Measurements from ENCODE around the gene CCR1. TPM values are rescaled to one million over a fixed set of nuclear protein-coding genes. Genes with fewer than 3 reads are reported as not detected.

The CCR1 gene
- total RNA-seq, result under 1 TPM; 0.12 to 0.98 (median 0.43) TPM
- total RNA-seq (2013), result 4.9 TPM
- 0.12 to 47.3 (median 0.96) reads per million in 29 experiments for total RNA-seq

- 5% methylated on average over 2 of the region's 3 CpGs for WGBS (ENCODE audit: insufficient coverage)
Observed at GRCh38 chr3:46208167-46208704, at the start of gene CCR1. Gene CCR1 (minus strand): TSS chr3:46208313. CDS start chr3:46204313, 4,000 bp downstream.

GRCh38 chr3:46252980-46253379 is 44.9 kb upstream of the CCR1 start:
- ChIA-PET CTCF (no interaction called here), POLR2A (interaction anchor here in 1 of 2 donors (0.7 kb wide), 1 partner anchor 13 kb away, joined by 3 read pairs; no protein-coding TSS in a partner anchor)
- Mint-ChIP-seq H3K4me3 (no peak overlapping the region), H3K36me3 (peaks cover 2% of the 10 kb centered on the region), H3K9me3 (peaks cover 0 to 4% (median 2%) of the 10 kb centered on the region in 3 donors), H3K27me3 (peaks cover 10 to 17% of the 10 kb centered on the region in 2 donors), H3K4me1 (no peaks in the 10 kb centered on the region), H3K27ac (no peak overlapping the region)
- no peaks in the 10 kb centered on the region for H3K9me3 ChIP-seq
- H3K4me1 ChIP-seq (ENCODE audit: control insufficient read depth in 1 of 2, extremely low read depth in 1 of 2, insufficient read depth in 2 of 2, low read length in 2 of 2), result no peaks in the 10 kb centered on the region
- H3K4me3 ChIP-seq (ENCODE audit: control insufficient read depth in 1 of 2, extremely low read depth in 1 of 2, low read length in 1 of 2), result no peak overlapping the region
- H3K27ac ChIP-seq (ENCODE audit: low read length), result no peak overlapping the region
- H3K36me3 ChIP-seq (ENCODE audit: control insufficient read depth in 2 of 2, extremely low read depth in 1 of 2, insufficient read depth in 1 of 2, low read length in 1 of 2), result no peaks in the 10 kb centered on the region
- ATAC-seq (replicated peaks in 1 of 4), result no peak
- H3K27me3 ChIP-seq (replicated peaks in 1 of 2; ENCODE audit: control insufficient read depth in 2 of 2, extremely low read depth in 1 of 2, insufficient read depth in 2 of 2, low read length in 1 of 2), result no peaks in the 10 kb centered on the region
- DNase-seq, result no peak
- no CpG with 5 or more reads among the region's 1 CpG for WGBS (ENCODE audit: insufficient coverage)

More at GRCh38 chr3:46208167-46208704, at the start of gene CCR1:
- ATAC-seq (replicated peaks in 1 of 4) (peak in 3 of 4 experiments; percentile 26 to 48 (median 42)), DNase-seq (peak in 23 of 35 experiments; percentile 3 to 58 (median 18))
- Histone ChIP-seq H3K27me3 (replicated peaks in 1 of 2; ENCODE audit: control insufficient read depth in 2 of 2, extremely low read depth in 1 of 2, insufficient read depth in 2 of 2, low read length in 1 of 2) (no peaks in the 10 kb centered on the region), H3K36me3 (ENCODE audit: control insufficient read depth in 2 of 2, extremely low read depth in 1 of 2, insufficient read depth in 1 of 2, low read length in 1 of 2) (no peaks in the 10 kb centered on the region), H3K9me3 (no peaks in the 10 kb centered on the region), H3K4me3 (ENCODE audit: control insufficient read depth in 1 of 2, extremely low read depth in 1 of 2, low read length in 1 of 2) (peak within 1 kb of the TSS in 1 of 2 donors; percentile 14), H3K27ac (ENCODE audit: low read length) (peak within 1 kb of the TSS; percentile 48), H3K4me1 (ENCODE audit: control insufficient read depth in 1 of 2, extremely low read depth in 1 of 2, insufficient read depth in 2 of 2, low read length in 2 of 2) (peaks cover 7 to 45% of the 10 kb centered on the region in 2 experiments)
- CTCF ChIA-PET, result interaction anchor here (0.7 to 1.9 kb wide), 11 partner anchors 10 to 170 kb away, joined by 3 to 6 read pairs (median 4); partner anchors contain the start of gene CCR5 (in 1 of the 2)
- peak within 1 kb of the TSS; percentile 74 to 78 for H3K27ac Mint-ChIP-seq
- peaks cover 17 to 35% (median 25%) of the 10 kb centered on the region in 3 donors for H3K4me1 Mint-ChIP-seq
- peak within 1 kb of the TSS in 1 of 3 donors; percentile 36 for H3K4me3 Mint-ChIP-seq
- no peaks in the 10 kb centered on the region for H3K9me3 Mint-ChIP-seq
- POLR2A ChIA-PET, result interaction anchor here in 1 of 2 donors (0.7 kb wide), 1 partner anchor 705 kb away, joined by 3 read pairs; no protein-coding TSS in a partner anchor
- no peaks in the 10 kb centered on the region for H3K36me3 Mint-ChIP-seq
- no peaks in the 10 kb centered on the region for H3K27me3 Mint-ChIP-seq

GRCh38 chr3:46245146-46245545 is 37.0 kb upstream of the CCR1 start:
- no peaks in the 10 kb centered on the region for H3K36me3 ChIP-seq (ENCODE audit: control insufficient read depth in 2 of 2, extremely low read depth in 1 of 2, insufficient read depth in 1 of 2, low read length in 1 of 2)
- H3K27me3 ChIP-seq (replicated peaks in 1 of 2; ENCODE audit: control insufficient read depth in 2 of 2, extremely low read depth in 1 of 2, insufficient read depth in 2 of 2, low read length in 1 of 2), result no peaks in the 10 kb centered on the region
- POLR2A ChIA-PET, result interaction anchor here in 1 of 2 donors (0.7 kb wide), 1 partner anchor 957 kb away, joined by 3 read pairs; no protein-coding TSS in a partner anchor
- Mint-ChIP-seq H3K36me3 (no peaks in the 10 kb centered on the region), H3K4me3 (no peak overlapping the region), H3K4me1 (peaks cover 4 to 7% (median 5%) of the 10 kb centered on the region in 3 donors), H3K27me3 (peaks cover 0 to 4% of the 10 kb centered on the region in 2 donors), H3K9me3 (no peaks in the 10 kb centered on the region), H3K27ac (no peak overlapping the region)
- H3K4me3 ChIP-seq (ENCODE audit: control insufficient read depth in 1 of 2, extremely low read depth in 1 of 2, low read length in 1 of 2), result no peak overlapping the region
- ATAC-seq (replicated peaks in 1 of 4) (no peak), DNase-seq (no peak)
- H3K27ac ChIP-seq (ENCODE audit: low read length), result no peak overlapping the region
- no peaks in the 10 kb centered on the region for H3K4me1 ChIP-seq (ENCODE audit: control insufficient read depth in 1 of 2, extremely low read depth in 1 of 2, insufficient read depth in 2 of 2, low read length in 2 of 2)
- H3K9me3 ChIP-seq, result no peaks in the 10 kb centered on the region
- WGBS (ENCODE audit: insufficient coverage), result no CpG with 5 or more reads among the region's 3 CpGs
- CTCF ChIA-PET, result no interaction called here

- H3K27me3 Mint-ChIP-seq, result peaks cover 0 to 4% of the 10 kb centered on the region in 2 donors
- H3K4me1 Mint-ChIP-seq, result peaks cover 4 to 7% (median 5%) of the 10 kb centered on the region in 3 donors
- DNase-seq (no peak), ATAC-seq (replicated peaks in 1 of 4) (no peak)
- no peaks in the 10 kb centered on the region for H3K9me3 ChIP-seq
- H3K36me3 Mint-ChIP-seq, result no peaks in the 10 kb centered on the region
- ChIA-PET CTCF (no interaction called here), POLR2A (no interaction called here)
- H3K4me3 ChIP-seq (ENCODE audit: control insufficient read depth in 1 of 2, extremely low read depth in 1 of 2, low read length in 1 of 2), result no peak overlapping the region
- H3K36me3 ChIP-seq (ENCODE audit: control insufficient read depth in 2 of 2, extremely low read depth in 1 of 2, insufficient read depth in 1 of 2, low read length in 1 of 2), result no peaks in the 10 kb centered on the region
- H3K27me3 ChIP-seq (replicated peaks in 1 of 2; ENCODE audit: control insufficient read depth in 2 of 2, extremely low read depth in 1 of 2, insufficient read depth in 2 of 2, low read length in 1 of 2), result no peaks in the 10 kb centered on the region
- H3K4me1 ChIP-seq (ENCODE audit: control insufficient read depth in 1 of 2, extremely low read depth in 1 of 2, insufficient read depth in 2 of 2, low read length in 2 of 2), result no peaks in the 10 kb centered on the region
- no peak overlapping the region for H3K27ac ChIP-seq (ENCODE audit: low read length)
- no peak overlapping the region for H3K4me3 Mint-ChIP-seq
- 81% methylated on average over 2 of the region's 2 CpGs for WGBS (ENCODE audit: insufficient coverage)
- no peak overlapping the region for H3K27ac Mint-ChIP-seq
- no peaks in the 10 kb centered on the region for H3K9me3 Mint-ChIP-seq
Observed at GRCh38 chr3:46243560-46243959, 35.4 kb upstream of the CCR1 start.

GRCh38 chr3:46242120-46242519 is 34.0 kb upstream of the CCR1 start, which contains the start of gene CCR3:
Gene CCR3 (plus strand): TSS chr3:46242460. CDS start chr3:46265159, 22,699 bp downstream.
- no peak for ATAC-seq (replicated peaks in 1 of 4)
- no peaks in the 10 kb centered on the region for H3K9me3 Mint-ChIP-seq
- no peaks in the 10 kb centered on the region for H3K27me3 ChIP-seq (replicated peaks in 1 of 2; ENCODE audit: control insufficient read depth in 2 of 2, extremely low read depth in 1 of 2, insufficient read depth in 2 of 2, low read length in 1 of 2)
- H3K4me3 ChIP-seq (ENCODE audit: control insufficient read depth in 1 of 2, extremely low read depth in 1 of 2, low read length in 1 of 2), result no peak within 1 kb of the TSS
- H3K27me3 Mint-ChIP-seq, result peaks cover 0 to 4% of the 10 kb centered on the region in 2 donors
- no peaks in the 10 kb centered on the region for H3K9me3 ChIP-seq
- H3K4me3 Mint-ChIP-seq, result no peak within 1 kb of the TSS
- ChIA-PET CTCF (no interaction called here), POLR2A (no interaction called here)
- H3K36me3 Mint-ChIP-seq, result no peaks in the 10 kb centered on the region
- H3K27ac Mint-ChIP-seq, result no peak within 1 kb of the TSS
- 68% methylated on average over 2 of the region's 4 CpGs for WGBS (ENCODE audit: insufficient coverage)
- no peak for DNase-seq
- no peaks in the 10 kb centered on the region for H3K4me1 ChIP-seq (ENCODE audit: control insufficient read depth in 1 of 2, extremely low read depth in 1 of 2, insufficient read depth in 2 of 2, low read length in 2 of 2)
- no peaks in the 10 kb centered on the region for H3K36me3 ChIP-seq (ENCODE audit: control insufficient read depth in 2 of 2, extremely low read depth in 1 of 2, insufficient read depth in 1 of 2, low read length in 1 of 2)
- H3K27ac ChIP-seq (ENCODE audit: low read length), result no peak within 1 kb of the TSS
- peaks cover 4 to 9% (median 5%) of the 10 kb centered on the region in 3 donors for H3K4me1 Mint-ChIP-seq

GRCh38 chr3:46239952-46240351 is 31.8 kb upstream of the CCR1 start:
- CTCF ChIA-PET, result interaction anchor here in 1 of 2 donors (0.6 to 1.0 kb wide), 2 partner anchors 301 to 452 kb away, joined by 3 to 5 read pairs; no protein-coding TSS in a partner anchor
- POLR2A ChIA-PET, result interaction anchor here in 1 of 2 donors (0.6 kb wide), 1 partner anchor 13 kb away, joined by 3 read pairs; no protein-coding TSS in a partner anchor
- ATAC-seq (replicated peaks in 1 of 4) (no peak), DNase-seq (no peak)
- Mint-ChIP-seq H3K27me3 (peaks cover 0 to 4% of the 10 kb centered on the region in 2 donors), H3K4me1 (peaks cover 4 to 18% (median 5%) of the 10 kb centered on the region in 3 donors), H3K4me3 (no peak overlapping the region), H3K36me3 (no peaks in the 10 kb centered on the region), H3K9me3 (no peaks in the 10 kb centered on the region), H3K27ac (no peak overlapping the region)
- Histone ChIP-seq H3K27me3 (replicated peaks in 1 of 2; ENCODE audit: control insufficient read depth in 2 of 2, extremely low read depth in 1 of 2, insufficient read depth in 2 of 2, low read length in 1 of 2) (no peaks in the 10 kb centered on the region), H3K9me3 (no peaks in the 10 kb centered on the region), H3K4me1 (ENCODE audit: control insufficient read depth in 1 of 2, extremely low read depth in 1 of 2, insufficient read depth in 2 of 2, low read length in 2 of 2) (peaks cover 0 to 9% of the 10 kb centered on the region in 2 experiments), H3K27ac (ENCODE audit: low read length) (no peak overlapping the region), H3K4me3 (ENCODE audit: control insufficient read depth in 1 of 2, extremely low read depth in 1 of 2, low read length in 1 of 2) (no peak overlapping the region), H3K36me3 (ENCODE audit: control insufficient read depth in 2 of 2, extremely low read depth in 1 of 2, insufficient read depth in 1 of 2, low read length in 1 of 2) (no peaks in the 10 kb centered on the region)
- 88% methylated on average over 2 of the region's 2 CpGs for WGBS (ENCODE audit: insufficient coverage)
